ENCODE results near the gene JADE2. TPM values are rescaled to one million over a fixed set of nuclear protein-coding genes. Genes with fewer than 3 reads are reported as not detected.

Gene JADE2
- total RNA-seq, 1 donor from 2014 or later = 3.7 TPM

- no peak for DNase-seq
Measured at GRCh38 chr5:134530301-134531077, 5.0 kb downstream of the JADE2 start.

DNA sequence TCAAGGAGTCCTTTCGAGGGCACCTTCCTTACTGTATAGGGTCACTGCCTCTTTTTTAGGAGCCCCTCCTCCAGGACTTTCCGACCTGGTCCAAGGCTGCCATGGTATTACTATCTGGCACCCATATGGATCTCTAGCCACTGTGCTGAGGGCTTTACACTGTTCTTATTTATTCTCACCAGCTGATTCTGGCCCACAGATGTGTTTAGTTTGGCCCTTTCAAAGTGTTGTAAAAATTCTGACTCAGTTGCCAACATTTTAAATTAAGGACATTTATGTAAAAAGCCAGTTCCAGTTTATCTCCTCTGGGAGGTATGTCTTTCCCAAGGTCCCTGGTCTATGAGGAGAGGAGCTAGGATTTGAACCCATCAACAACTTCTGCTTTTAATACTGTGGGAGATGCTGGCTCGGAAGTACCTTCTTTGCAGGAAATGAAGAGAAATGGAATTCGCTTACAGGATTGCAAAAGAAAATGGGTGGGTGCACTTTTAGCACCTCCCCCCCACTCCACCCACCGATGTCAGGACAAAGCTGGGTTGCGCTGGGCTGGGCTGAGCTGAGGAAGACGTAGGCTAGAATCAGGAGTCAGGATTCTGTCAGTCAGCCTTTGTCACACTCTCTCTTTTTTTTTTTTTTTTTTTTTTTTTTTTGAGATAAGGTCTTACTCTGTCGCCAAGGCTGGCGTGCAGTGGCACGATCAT lies 7.8 kb downstream of the JADE2 start:
- no peak for DNase-seq

DNA sequence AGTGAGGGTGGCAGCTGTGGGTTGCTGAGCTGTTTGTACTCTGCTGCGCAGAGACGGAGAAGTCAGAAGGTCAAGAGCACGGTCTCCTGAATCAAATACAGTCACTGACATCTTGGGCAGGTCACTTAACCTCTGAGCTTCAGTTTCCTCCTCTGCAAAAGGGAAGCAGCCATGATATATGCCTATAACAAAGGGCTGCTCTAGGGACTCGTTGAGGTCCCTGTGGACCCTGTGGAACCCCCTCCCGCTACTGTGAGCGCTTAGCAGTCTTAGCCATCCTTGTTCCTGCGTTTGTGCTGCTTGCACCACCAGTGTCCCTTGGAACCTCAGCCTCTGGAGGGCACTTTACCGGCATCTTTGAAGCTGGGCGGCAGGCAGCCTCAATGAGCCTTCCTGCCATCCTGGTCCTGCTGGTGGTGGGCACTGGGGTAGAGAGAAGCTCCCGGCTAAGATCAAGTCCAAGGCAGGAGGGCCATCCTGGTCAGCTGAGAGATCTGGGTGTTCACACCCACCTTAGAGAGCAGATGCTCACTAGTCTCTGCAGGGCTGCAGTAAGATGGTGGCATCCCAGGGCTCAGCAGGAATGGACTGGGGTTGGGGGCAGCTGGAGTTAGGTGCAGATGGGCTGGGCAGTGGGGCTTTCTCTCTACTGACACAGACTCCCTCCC lies 8.7 kb downstream of the JADE2 start:
- no peak for DNase-seq

GRCh38 chr5:134534726-134535110 lies 9.2 kb downstream of the JADE2 start:
- DNase-seq = no peak

GRCh38 chr5:134536876-134537275 lies 11.4 kb downstream of the JADE2 start:
- no peak for DNase-seq

DNA sequence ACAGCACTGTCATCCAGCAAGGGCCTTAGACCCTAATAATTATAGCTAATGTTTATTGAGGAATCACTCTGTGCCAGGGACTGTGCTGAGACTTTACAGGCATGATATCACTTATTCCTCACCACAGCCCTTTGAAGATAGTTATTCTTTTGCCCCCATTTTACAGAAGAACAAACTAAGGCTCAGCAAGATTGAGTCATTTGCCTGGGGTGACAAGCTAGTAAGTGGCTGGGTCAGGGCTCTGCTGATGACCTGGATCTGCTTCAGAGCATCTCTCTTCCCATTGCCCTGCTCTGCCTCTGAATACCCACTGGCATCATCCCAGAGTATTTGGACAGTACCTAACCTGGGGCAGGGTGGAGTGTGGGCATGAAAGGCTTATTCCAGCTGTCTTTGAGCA lies 11.8 kb downstream of the JADE2 start:
- DNase-seq = no peak

GRCh38 chr5:134538296-134538695 lies 12.8 kb downstream of the JADE2 start:
- DNase-seq = no peak

DNA sequence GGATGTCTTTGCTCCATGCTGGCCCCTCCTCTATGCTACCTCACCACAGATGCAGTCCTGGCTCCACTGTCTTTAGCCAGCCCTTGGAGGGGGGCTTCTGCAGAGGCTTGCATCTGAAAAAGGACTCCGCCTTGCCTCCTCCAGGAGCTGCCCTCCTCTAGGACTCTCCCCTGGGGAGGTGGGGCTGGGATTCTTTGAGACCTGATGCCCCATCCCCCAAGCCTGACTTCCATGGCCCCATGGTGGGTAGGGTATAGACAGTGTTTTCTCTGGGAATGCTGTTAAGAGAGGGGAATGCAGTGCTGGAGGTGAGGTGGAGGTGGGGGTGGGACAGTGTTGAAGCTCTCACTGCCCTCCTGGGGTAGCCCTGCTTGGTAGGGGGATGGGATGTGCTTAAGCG lies 14.3 kb downstream of the JADE2 start:
- DNase-seq = no peak

DNA sequence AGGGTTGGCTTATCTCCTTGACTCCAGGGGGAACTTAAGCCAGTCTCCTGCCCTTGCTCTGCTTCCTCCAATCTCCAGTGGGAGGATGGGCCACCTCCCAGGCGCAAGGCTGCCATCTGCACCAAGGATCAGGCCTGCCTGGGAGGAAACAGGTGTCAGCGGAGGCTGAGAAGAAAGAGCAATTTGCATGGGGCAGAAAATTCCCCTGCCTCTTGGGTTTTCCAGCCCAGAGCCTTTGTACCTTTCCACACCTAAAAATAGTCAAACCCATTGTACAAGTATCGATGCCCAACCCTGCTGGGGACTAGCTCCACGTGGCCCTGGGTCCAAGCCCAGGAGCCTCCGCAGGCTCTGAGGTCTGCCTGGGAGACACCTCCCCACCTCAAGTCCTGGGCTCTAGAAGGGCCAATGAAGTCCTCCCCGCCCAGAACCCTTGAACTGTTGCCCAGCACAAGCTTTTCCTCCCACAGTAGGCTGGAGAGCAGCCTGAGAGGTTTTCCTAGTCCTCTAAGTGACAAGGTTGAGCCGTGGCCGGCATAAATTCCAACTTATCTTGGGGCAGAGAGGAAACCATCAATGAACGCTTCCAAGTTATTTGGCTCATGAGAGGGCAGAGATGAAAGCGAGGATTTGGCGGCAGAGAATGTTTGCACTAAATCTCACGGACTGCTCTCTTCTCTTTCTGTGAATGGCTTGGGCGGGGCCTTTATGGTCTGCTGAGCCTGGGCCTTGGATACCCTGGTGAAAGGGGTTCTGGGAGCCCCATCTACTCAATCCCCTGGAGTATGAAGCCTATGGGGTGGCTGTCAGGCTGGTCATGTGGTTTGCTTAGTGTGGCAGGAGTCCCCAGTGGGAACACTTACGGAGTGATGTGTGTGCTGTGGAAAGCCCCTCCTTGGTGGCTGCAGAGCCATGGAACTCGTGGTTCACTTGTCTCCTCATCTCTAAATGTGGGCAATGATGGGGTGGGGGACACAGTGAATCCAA lies 15.6 kb downstream of the JADE2 start:
- no peak for DNase-seq

GRCh38 chr5:134541736-134542376 lies 16.4 kb downstream of the JADE2 start:
- DNase-seq = no peak

DNA sequence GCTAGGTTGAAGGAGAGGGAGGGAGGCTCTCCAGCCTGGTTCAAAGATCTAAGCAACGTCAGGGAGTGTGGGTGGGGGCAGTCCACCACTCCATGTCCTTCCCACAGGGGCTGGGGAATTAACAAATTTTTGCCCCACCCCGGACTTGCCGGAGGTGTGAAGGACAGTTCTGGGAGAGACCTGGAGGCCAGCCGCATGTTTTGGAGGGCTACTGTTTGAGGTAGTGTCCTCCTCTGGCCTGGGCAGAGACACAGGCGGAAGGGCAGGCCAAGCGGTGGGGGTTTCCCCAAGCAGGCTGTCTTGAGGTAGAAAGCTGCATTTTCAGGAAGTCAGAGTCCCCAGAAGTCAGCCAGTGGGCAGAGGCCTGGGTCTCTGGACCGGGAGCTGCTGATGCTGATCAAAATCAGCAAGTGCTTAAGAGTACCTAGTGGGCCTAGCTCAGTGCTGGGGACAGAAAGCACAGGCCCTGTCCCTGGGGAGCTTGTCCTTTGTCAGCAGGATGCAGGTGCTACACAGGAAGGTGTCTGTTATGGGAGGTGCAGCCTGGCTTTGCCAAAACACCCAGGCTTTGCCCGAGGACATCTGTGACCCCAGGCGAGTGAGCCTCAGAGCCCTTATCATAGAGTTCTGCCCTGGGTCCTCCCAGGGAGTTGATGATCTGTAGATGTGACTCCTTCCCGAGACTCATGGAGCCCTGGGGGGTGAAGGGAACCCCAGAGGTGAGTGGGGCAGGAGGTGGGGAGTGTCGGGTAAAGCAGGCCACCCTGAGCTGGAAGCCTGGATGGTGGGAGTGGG lies 18.5 kb downstream of the JADE2 start:
- DNase-seq = no peak

DNA sequence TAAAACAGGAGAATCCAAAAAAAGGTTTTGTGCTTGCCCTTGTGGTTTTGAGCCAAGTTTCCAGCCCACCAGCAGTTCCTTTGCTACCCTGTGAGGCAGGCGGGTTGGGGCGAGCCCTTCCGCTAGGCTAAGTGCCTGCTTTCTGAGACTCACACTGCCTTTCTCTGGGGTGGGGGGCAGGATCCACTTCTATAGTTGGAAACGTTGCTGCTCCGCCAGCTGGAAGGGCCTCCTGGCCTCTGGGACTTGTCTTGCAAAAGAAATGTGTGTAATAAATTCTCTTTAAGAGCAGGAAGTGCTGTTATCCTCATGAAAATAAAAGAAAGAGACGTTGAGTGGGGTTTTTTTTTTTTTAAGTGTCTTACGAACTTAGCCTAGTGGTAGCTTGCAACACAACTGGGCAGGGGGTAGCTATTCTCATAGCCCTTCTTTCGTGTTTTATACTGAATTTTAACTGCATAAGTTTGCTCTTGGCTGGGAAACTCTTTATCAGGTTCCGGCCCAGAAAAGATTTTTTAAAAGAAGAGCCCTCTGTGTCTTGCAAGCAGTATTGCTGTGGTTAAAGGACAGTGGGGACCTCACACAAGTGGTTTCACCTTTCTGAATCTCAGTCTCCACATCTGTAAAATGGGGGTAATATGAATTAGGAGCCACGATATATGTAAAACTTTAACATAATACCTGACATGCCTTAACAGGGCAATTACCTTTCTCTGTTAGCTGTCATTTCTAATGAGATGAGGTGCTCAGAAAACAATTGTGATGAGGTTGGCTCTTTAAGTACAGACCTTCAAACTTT lies 19.8 kb downstream of the JADE2 start:
- no peak for DNase-seq

- DNase-seq = no peak
Measured at GRCh38 chr5:134547066-134547465, 21.6 kb downstream of the JADE2 start.

DNA sequence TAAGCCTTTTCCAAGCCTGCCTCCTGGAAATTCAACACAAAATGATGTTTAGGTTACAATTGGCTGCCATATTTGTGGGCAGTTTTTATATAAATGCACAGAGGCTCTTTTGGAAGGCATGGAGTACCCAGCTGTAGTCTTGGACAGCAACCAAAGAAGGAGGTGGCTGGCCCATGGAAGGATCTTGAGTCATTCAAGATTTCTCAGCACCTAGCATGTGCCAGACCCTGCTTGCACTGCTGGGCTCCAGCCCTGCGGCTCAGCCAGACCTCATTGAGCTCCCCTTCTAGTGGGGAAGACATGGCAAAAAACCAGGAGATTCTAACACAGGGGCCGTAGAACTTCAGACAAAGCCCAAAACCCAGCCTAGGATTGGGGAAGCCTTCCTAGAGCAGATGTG lies 22.1 kb downstream of the JADE2 start:
- peak; percentile 32 for DNase-seq

- no peak for DNase-seq
Measured at GRCh38 chr5:134547999-134548658, 22.7 kb downstream of the JADE2 start.

GRCh38 chr5:134549714-134550113 lies 24.2 kb downstream of the JADE2 start:
- no peak for DNase-seq

DNA sequence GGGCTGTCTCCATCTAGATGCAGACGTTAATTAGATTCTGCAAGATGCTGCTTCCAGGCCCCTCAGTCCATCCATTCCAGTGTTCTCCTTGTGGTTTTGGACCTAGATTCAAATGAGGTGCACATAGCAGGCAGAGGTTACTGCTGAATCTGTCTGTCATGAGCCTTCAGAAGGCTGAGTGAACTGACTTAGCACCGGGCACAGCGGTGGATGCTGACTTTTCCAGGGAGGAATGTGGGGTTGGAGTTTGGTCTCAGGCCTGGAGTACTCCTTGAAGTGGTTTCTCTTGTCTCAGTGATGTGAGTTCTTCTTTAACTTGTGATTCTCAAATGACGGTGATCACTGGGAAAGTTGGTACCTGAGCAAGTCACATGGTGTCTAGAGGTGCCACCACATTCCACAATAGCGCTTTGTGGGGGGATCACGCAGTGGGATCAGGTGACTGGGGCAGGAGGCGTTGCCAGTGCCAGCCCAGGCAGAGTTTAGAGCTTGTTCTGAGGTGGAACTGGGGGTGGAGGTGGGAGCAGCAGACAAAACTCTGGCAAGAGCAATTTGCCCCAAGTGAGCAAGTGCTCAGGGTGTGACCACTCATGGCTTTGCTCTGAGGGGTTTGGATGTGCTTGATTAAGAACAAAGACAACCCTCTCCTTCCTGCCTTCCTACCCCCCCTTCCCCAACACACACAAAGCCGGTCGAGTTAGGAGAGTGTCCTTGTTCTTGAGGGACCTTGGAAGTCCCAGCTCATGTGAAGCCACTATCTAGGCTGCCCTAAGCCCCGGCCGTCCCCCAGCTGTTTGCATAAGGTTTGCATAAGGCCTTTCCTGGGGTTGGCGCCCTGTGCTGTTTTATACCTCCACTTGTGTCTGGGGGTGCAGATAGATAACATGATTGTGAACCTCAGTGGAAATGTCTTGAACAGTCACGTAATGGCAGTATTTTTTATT lies 25.1 kb downstream of the JADE2 start:
- no peak for DNase-seq

DNA sequence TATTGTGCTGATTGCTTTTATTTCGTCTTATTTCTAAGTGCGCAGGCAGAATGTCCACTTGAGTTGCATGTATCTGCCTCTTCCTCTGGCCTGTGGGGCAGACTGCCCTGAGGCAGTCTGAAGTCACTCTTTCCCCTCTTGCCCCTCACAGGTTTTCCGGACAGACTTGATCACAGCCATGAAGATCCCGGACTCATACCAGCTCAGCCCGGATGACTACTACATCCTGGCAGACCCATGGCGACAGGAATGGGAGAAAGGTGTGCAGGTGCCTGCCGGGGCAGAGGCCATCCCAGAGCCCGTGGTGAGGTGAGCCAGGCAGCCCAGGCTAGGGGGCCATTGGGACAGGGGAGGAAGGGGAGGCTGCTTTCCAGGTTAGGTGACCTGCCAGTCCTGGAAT lies 26.4 kb downstream of the JADE2 start:
- no peak for DNase-seq

Measured in occipital lobe (tissue), 2 donors.